Measurements from ENCODE around the gene GOLM1. TPM values are rescaled to one million over a fixed set of nuclear protein-coding genes. Genes with fewer than 3 reads are reported as not detected.

Gene GOLM1
- total RNA-seq, 2 donors from 2014 or later = 7.5 to 10.5 TPM

DNA sequence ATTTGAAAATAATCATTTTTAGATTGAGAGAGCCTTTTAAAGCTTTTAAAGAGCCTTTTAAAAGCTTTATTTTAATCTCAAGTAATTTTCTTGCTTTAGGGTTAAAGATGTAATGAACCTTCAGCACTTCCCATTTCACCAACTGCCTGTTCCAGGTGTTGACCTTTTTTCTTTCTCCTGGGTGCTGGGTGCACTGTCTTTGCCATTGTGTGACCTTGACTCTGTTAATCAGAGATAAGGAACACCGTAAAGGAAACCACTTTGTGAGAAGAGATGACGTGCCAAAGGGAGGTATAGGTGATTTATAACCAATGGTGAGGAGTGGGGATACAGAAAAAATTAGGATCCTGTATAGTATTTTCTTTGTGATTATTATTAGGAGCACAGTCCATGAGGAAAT, 90.2 kb downstream of the GOLM1 start:
- DNase-seq (no peak), ATAC-seq (no peak)
- intact Hi-C loops (cut with DNase I) = no loop called here

DNA sequence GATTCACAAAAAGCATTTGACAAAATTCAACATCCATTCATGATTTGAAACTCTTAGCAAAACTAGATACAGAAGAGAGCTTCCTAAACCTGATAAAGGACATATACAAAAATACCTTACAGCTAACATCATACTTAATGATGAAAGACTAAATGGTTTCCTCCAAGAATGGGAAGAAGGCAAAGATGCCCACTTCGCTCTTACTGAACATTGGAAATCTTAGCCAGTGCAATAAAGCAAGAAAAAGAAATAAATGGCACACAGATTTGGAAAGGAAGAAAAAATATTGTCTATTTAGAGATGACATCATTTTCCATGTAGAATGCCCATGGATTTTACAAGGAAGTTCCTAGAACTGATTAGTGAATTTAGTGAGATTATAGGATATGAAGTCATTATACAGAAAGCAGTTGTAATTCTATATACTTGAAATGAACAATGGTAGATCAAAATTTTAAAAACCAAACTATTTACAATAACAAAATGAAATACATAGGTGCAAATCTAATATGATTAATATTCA, 94.0 kb downstream of the GOLM1 start:
- DNase-seq = no peak
- intact Hi-C loops (cut with DNase I) = no loop called here
- ATAC-seq = no peak

DNA sequence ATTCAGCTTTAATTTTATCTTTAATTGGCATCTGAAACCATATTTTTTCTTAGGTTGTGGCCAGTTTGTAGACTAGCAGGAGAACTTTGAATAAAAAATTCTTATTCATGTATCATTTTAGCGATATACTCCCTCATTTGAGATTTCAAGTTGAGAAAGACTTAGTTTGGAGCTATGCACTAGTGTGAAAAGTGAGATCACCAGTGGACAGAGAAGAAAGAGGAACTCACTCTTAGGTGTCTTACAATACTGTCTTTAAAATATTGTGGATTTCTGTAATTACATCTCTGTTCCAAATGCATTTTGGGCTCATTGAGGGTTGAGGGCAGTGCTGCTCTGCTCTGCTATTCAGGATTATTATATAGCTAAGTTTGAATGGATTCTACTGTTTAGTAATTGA, 103.8 kb downstream of the GOLM1 start:
- intact Hi-C loops (cut with DNase I) = no loop called here
- ATAC-seq (no peak), DNase-seq (no peak)

DNA sequence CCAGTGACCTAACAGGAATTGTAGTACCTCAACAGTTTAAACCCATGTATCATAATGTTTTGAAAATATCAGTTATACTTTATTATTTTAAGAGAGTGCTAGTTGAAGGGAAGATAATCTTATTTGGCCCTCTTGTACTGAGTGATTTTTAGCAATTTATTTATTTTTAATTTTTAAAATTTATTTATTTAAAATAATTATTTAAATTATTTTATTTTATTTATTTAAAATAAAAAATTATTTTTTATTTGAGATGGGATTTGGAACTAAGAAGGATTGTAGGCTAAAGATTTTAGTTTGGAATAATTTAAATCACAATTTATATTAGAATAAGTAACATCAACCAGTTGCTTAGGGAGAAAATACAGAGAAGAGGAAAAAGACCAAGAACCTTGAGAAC, 104.3 kb downstream of the GOLM1 start:
- no peak for DNase-seq
- ATAC-seq = no peak
- intact Hi-C loops (cut with DNase I) = no loop called here

DNA sequence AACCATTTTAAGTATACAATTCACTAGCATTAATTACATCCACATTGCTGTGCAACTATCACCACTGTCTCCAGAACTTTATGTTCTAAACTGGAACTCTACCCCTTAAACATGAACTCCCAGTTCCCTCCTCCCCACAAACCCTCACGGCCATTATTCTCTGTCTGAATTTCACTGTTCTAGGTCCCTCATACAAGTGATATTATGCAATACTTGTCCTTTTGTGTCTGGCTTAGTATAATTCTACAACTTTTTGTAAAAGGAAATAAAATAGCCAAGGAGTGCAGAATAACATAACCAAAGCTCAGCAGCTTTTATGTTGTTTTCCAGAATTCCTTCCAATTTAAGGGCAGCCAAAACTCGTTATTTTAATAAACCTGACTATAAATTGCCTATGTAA, 105.2 kb downstream of the GOLM1 start:
- intact Hi-C loops (cut with DNase I) = no loop called here
- ATAC-seq = no peak
- DNase-seq = no peak

DNA sequence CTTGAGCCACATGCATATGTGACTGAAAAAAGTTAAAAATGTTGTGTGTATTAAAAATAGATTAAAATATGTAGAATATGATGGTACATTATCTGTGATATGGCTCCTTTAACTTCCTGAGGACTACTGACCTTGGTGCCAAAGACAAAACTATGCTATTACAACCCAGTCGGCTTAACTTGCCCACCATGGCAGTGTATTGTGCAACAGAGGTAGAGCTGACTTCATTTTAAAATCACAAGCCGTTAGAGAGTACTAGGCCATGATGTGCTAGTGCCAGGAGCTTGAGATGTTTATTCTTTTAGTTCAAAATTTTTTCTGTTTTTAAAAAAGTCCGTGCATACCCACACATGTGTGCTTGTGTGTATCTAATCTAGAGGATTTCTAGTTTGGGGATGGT, 112.1 kb downstream of the GOLM1 start:
- no peak for DNase-seq

DNA sequence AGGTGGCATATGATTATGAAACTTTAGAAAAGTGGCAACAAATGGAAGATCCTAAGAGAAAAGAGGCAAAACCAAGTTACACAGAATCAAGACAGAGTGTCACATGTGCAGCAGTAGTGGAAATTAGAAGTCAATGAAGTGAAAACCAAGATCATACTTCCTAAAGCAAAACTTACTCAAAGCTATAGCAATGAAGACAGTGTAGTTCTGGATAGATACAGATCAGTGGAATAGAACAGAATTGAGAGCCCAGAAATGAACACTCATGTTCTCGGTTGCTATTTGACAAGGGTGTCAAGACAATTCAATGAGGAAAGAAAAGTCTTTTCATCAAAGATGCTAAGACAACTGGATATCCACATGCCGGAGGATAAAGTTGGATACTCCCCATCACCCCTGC, 114.9 kb downstream of the GOLM1 start:
- ATAC-seq (no peak), DNase-seq (no peak)
- intact Hi-C loops (cut with DNase I) = no loop called here

More for the DNA sequence above, 112.1 kb downstream of the GOLM1 start:
- no peak for ATAC-seq
- intact Hi-C loops (cut with DNase I) = no loop called here

DNA sequence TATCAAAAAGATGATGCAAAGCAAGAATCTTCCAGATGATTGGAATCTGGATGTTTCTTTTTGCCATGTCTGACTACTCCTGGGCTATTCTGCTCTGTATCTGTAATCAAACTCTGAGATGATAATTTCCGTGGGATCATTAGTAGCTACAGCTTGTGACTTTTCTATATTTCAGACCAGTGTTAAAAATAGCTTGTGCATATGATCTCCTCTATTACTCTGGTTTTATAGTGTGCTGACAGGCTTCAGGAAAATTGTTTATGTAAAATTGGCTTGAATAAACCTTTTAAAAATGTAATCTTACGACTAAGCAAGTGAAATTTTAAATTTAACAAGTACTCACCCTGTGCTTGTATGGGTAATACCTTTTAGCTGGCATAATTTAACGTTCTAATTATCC, 118.0 kb downstream of the GOLM1 start:
- ATAC-seq = no peak
- no peak for DNase-seq
- intact Hi-C loops (cut with DNase I) = no loop called here

DNA sequence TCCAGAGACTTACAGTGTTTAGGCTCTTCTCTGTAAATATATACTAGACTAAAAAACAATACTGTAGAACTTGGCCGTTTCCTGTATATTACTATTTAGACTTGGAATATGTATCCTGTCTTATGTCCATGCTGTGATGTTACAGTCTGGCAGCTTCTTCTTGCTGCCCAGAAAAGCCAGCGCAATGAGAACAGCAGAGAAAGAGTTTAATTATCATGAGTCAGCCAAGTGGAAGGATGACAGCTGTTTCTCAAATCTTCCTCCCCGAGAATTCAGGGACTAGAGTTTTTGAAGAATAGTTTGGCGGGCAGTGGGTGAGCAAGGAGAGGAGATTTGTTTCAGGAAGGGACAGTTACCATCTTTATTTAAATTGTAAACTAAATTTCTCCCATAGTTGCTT, 120.9 kb downstream of the GOLM1 start:
- intact Hi-C loops (cut with DNase I) = no loop called here
- ATAC-seq (no peak), DNase-seq (no peak)

Other genes with a start within 250 kb of the GOLM1 start
- gene NAA35, start 158.4 kb downstream of the GOLM1 start, total RNA-seq = 10 to 100 TPM; 18.0 to 18.2 TPM
- gene C9orf153, start 160.1 kb upstream of the GOLM1 start, total RNA-seq = under 1 TPM; 0.31 to 0.41 TPM
- gene ISCA1, start 183.0 kb upstream of the GOLM1 start, total RNA-seq = 10 to 100 TPM; 46.7 to 55.6 TPM